DMS79 (cell line): ENCODE measurements around the gene FCHSD1.

Experiments
- DNase-seq: peaks from one replicate; lab custom pipeline; 2025; lab: John Stamatoyannopoulos, UW

Gene FCHSD1

DNA sequence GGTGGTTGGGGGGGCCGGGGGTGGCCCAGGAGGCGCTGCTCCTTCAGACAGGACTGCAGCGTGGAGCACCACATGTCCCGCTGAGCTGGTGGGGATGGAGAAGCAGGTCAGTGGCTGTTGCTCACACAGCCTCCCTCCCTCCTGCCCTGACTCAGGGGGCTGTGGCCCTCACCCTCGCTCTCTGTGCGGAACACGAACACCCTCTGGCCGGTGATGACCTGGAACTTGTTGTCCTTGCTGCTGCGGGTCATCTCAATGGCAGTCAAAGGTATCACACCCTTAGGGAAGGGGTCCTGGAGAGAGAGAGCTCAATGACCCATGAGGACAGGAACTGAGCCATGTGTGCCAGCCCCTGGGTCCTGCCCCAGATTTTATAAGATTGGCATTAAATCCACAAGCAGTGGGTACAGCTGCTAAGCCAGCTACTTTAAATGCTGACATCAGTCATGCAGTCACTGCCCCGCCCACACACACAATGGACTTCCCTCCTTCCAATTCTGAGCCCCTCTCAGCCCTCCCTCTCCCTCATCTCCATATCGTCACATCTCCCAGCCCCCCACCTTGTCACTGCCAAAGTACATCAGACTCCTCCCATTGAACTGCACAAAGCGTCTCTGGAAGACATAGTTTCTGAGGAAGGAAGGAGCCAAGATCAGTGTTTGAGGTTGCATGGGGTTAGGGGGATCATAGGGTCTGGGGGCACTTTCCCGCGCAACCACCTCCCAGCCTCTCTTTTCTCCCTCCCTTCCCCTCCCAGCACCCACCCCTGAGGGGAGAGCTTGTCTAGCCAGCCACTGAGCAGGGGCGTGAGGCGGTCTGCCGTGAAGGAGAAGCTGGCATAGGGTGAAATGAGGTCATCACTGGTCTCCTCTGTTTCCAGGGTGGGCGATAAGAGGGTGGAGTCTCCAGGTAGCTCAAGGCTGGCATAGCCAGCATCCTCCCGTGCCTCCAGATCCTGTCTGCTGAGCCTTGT, 21.9 kb upstream of the FCHSD1 start:
- peak; percentile 1 for DNase-seq

DNA sequence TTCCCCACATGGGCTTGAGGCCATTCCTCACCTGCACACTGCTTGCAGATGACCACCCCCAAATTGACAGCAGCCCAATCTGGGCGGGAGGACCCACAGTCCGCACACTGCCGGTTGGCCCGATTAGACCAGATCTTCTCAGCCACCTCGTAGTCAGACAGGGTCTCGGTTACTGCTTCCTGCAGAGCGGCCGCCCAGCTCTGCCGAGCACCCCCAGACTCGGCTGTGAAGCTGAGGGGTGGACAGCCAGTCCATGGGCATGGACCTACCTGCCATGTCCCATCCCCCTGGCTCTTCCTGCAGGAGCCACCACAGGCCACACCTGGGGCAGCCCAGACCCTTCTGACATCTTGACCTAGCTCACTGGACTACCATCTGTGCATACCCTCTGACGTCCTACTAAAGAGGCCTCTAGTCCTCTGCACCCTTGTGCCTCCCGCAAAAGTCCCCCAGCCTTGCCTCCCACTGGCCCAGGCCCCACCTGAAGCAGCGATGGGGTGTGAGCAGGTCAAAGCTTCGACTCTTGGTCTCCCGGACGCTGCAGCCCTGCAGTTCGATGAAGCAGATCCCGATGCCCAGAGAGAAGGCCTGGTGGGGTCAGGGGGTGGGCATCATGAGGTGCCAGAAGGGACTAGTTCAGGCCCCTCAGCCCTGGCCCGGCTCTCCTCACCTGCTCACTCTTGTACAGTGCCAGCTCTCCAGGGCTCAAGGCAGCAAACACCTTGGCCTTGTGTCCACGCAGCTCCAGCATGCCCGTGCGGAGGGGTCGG, 21.0 kb upstream of the FCHSD1 start:
- DNase-seq: no peak

DNA sequence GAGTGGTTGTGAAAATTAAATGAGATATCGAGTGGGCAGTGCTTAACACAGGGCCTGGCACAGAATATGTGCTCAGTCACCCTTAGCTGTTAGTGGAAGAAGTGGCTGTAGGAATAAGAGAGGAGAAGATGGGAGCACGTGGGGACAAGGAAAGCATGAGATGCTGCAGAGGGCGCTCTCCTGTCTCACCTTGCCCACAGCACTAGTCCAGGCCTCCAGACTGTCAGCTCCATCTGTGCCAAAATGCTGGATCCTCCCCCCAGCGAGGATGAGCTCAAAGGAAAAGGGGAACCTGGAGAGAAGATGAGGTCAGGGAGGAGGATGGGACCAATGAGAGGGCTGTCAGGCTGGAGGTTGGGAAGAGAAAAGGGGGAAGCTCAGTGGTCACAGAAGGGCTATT, 18.3 kb upstream of the FCHSD1 start:
- no peak for DNase-seq

DNA sequence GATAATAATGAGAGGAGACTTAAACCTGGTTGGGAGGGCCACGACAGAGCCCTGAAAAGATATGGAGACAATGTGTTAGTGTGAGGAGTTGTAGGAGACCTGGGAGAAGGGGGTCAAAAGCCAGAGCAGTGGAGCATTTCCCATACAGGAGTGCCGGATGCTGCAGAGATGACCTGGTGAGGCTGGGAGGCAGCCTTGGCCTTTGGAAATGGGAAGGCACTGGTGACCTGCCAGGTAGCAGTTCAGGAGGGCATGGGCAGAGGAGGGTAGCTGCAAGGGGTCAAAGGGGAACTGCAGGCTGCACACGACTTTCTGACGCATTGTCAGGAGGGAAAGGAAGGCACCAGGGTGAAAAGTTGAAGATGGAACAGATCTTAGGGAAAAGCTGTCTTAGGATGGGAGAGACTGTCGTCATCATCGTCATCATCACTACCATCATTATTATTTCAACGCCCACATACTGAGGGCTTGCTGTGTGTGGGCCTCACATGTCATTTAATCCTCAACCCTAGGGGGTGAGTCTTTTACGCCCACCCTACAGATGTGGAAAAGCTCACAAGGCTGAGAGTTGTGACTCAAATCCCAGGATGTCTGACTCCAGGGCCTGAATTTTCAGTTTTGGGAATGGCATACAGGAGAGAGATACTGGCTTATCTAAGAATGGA, 17.5 kb upstream of the FCHSD1 start:
- DNase-seq: no peak

DNA sequence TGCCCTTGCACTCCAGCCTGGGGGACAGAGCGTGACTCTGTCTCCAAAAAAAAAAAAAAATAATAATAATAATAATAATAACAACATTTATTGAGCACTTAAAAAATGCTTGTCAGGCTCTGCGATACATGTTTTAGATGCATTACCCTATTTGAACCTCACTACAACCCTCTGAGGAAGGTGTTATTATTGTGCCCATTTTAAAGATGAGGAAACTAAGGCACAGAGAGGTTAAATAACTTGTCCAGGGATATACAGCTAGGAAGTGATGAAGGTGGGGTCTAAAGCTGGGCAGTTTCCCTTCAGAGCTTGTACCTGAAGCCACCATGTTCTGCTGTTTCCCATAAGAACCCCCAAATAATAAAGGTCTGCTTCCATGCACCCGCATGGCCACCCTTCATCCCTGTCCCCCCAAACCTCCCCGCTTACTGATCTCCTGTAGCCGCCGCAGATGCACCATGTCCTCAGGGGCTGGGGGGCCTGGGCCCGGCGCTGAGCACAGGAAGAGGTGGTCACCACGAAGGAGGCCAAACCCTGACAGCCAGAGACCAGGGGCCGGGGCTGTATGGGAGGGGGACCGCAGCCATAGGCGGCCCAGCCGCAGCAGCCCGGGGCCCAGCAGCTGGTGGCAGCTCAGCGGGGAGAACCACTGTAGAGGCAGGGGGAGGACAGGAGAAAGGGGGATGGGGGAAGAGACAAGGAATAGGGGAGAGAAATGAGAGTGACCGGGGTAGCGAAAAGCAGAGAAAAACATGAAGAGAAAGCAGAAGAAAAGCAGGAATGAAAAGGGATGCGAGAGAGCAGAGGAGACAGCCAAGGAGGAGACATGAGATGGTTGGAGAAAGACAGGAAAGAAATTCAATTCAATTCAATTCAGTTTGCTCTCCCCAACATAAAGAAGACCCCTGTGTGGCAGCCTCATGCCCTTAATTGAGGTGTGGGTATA, 15.1 kb upstream of the FCHSD1 start:
- DNase-seq: no peak

DNA sequence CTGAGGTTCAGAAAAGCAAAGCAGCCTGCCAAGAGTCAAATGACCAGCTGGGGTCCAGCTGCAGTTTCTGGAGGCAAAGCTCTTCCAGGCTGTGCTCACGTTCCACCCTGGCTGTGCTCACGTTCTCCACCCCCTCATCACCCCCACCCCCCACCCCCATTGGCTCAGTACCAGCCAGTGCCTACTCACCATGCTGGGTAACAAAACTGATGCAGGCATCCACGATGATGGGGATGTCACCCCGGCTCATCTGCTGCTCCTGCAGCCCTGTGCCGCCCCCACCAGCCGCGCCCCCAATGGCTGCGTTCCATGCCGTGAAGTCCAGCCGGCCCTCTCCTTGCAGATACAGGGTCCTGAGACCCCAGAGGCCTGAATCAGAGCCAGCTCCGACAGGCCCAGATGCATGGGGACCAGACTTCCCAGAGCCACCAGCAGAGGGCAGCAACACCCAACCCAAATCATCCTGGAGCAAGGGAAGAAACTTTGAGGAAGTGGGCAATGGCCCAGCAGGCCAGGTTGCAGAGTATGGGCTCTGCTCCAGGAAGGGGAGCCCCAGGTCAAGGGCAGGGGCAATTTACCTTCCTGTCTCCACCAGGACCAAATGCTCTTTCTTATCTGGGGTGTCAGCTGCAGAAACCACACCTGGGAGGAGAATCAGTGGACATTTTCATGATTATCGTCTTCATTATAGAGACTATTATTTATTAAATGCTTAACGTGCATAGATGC, 13.7 kb upstream of the FCHSD1 start:
- DNase-seq: peak; percentile 12

DNA sequence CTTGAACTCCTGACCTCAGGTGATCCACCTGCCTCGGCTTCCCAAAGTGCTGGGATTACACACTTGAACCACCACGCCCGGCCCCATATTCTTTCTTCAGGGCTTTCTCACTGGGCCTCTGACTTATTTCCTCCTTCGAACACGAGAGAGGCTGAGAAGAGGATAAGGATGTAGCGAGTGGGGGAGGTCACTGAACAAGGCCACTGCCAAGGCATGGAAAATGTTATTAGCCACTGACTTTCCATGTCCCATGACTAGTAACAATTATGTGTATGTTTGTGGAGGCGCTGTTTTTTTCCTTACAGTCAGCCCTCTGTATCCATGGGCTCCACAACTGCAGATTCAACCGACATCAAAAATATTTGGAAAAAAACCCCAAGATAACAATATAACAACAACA, 12.3 kb upstream of the FCHSD1 start:
- DNase-seq: no peak

DNA sequence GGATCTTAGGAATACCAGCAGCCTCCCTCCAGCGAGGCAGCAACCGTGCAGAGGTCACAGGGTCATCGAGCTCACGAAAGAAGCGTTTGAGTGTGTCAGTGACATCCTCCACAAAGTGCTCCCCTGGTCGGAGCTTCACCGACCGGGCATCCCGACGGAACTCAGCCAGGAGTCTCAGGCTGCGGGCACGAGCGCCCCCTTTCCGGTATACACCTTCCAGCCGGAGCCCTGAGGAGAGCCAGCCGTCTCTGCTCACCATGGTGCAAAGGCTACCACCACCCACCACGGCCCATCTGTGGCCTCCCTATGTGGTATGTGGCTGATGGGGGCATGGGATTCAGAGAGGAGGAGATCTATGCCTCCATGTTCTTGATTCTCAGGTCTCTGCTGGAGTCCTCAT, 10.8 kb upstream of the FCHSD1 start:
- DNase-seq: no peak

DNA sequence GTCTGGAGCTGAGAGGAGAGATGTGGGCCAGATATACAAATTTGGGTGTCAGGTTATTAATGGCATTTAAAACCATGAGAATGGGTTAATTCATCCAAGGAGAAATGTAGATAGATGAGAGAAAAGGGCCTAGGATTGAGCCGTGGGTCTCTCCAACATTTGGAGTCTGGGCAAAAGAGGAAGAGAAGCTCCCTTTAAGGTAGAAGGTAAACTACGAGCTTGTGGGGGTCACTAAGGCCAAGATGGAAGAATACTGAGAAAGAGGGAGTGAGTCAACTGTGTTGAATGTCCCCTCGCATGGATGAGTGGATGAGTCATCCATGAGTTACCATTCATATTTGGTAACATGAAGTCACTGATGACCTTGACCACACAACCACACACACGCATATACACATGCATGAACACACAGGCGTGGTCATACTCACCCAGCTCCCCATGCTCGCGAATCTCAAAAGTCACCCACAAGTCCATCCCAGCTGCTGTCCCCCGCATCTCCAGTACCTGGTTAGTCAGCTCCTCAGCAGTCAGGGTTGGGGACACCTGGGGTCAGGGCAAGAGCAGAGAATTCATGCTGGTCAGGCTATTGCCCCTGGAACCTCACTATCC, 6.8 kb upstream of the FCHSD1 start:
- DNase-seq: no peak

DNA sequence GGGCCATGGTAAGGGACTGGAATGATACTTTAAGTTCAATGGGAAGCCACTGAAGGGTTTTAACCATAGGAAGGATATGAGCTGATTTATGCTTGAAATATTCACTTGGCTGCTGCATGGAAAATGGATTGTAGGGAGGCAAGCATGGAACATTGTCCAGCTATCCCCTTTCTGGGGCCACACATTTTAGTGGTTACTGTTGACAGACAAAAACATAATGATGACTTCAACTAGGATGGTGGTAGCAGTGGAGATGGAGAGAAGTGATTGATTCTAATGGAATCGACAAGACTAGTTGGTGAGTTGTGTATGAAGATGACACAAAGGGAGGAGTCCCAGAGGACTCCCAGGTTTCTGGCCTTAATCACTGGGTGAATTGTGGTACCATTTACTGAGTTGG, 6.2 kb upstream of the FCHSD1 start:
- no peak for DNase-seq

DNA sequence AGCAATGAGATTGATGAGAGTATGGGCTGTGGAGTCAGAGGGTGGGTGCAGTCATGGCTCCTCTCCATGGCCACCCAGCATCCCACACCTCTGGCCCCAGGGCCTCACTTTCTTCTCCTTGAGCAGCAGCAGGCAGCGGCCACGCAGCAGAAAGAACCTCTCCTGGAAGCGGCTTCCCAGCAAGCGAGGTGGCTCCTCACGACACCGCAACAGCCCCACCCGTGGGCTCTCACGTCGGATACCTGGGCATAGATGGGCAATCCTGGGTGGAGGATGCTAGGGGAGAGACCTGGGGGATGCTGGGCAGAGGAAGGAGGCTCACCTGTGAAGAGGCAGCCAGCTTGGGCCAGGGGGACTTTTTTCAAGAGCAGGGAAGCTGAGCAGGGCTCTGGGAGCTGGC, 5.2 kb upstream of the FCHSD1 start:
- DNase-seq: no peak

DNA sequence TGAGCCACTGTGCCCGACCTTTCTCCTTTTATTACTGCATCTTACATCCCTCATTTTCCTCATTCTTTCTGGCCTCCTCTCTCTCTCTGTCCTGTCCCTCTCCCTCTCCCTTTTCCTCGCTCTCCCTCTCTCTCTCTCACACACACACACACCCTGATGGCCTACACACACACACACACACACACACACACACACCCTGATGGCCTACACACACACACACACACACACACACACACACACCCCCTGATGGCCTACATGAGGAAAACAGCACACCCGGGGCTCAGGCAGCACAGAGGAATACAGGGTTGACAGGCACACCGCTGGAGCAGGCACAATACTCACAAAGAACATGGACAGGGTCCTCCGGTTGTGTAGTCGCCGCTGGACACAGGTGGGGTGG, 3.8 kb upstream of the FCHSD1 start:
- no peak for DNase-seq

DNA sequence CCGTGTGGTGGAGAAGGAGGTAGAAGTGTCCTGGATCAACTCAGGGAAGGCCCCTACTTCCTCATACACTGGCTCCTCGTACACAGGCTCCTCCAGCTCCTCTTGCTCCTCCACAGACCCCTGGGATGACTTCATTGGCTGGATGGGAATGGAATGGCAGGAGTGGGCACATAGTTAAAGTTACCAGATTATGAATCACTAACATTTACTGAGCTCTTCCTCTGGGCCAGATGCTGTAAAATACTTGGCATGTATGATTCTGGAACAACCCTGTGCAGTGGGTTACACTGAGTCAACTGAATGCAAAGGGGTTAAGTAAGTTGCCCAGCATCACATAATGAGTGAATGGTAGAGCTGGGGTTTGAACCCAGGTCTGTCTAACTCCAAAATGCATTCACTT, 3.1 kb upstream of the FCHSD1 start:
- no peak for DNase-seq

DNA sequence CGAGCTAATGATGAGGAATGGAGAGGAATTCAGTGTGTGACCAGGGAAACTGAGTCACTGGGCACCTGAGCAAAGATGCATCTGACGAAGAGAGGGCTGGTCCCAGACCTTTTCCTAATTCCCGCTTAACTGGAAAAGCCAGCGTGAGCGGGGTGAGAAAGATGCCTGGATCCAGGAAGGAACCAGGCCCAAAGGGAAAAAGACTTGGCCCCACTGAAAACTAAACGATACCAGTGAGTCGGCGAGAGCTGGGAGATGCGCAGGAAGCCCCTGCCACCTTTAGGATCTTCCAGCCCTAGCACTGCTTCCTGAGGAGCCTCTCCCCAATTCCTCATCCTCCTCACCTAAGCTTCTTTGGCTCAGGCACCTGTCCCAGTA, 499 bp upstream of the FCHSD1 start:
- DNase-seq: no peak

DNA sequence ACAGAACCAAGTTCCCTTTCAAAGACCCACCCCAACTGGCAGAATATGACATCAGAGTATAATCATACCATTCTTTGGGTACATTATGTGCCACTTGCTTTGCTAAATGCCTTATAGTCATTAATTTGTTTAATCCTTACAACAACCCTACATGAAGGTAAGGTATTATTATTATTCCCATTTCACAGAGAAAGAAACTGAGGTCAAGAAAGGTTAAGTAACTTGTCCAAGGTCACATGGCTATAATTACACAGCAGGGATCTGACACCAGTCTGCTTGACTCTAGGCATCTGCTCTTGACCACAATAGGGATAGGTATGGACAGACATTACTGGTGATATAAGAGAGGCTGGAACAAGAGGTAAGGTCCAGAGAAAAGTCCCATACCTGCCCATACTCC, 1.2 kb downstream of the FCHSD1 start:
- DNase-seq: no peak

DNA sequence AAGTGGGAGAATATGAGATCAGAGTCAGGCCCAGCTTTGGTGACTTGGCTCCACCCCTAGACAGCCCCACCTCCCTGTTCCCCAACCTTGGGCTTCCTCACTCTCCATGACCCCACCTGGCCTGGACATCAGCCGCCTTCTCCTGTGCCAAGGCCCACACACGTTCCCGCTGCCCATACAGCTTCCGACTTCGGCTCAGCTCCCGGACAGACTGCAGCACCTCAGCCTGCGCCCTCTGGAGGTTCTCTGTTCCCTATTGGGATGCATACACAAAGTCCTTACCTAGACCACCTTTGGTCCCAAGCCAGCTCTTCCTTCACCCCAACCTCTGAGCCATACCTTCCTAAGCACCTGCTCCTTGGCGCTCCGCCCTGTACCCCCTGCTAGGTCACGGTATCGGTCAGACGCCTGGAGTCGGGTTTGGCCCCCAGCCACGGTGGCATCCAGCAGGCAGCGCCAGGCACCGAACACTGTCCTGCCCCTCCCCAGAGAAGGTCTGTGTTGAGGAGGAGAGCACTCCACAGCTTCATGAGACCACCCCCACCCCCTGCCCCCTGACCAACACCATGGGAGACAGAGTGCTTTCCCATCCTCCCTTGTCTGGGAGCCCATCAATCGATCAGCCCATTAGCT, 2.0 kb downstream of the FCHSD1 start:
- DNase-seq: no peak

DNA sequence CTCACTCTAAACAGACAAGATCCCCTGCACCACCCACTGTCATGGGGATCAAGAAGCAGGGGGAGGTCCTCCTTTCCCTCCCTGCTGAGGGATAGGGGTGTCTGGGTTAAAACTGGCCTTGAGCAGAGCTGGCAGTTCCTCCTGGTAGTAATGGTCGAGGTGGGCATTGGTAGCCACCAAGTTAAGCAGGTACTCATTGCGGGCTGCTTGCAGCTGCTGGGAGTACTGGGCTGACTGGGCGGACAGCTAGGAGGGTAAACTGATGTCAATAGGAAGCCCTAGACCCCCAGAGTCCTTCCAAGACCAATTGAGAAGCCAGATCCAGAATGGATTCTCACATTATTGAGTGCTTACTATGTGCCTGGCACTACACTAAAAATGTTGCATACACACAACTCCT, 3.4 kb downstream of the FCHSD1 start:
- DNase-seq: no peak

DNA sequence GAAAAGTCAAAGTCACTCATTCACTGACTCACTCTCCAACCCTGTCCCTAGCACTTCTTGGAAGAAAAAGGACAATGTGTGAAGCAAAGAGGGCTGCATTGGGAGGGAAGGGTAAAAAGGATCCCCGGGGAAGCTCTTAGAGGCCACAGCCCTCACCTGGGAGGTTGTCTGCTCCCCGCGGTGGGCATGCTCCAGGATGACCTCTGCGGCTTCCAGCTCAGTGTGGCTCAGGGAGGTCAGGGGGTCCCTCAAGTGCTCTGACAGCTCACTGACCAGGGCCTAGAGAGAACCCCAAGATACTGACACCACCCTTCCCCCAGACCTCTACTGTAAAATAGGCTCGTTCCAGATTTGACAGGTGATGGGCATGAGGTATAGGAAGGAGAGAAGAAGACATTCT, 4.0 kb downstream of the FCHSD1 start:
- DNase-seq: no peak

DNA sequence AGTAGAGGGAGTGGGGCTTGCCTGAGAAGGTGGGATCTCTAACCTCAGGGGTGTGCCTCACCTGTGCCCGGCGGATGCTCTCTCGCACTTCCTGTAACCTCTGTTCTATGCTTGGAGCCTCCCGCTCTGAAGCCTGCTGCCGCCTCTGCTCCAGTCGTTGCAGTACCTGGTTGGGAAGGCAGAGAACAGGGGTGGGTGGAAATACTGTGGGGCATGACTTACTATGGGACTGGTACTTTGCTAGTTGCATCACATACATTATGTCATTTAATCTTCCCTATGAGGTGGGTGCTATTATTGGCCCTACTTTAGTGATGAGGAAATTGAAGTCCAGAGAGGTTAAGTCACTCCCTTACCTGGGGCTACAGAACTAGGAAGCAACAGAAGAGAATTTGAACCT, 5.2 kb downstream of the FCHSD1 start:
- DNase-seq: no peak

DNA sequence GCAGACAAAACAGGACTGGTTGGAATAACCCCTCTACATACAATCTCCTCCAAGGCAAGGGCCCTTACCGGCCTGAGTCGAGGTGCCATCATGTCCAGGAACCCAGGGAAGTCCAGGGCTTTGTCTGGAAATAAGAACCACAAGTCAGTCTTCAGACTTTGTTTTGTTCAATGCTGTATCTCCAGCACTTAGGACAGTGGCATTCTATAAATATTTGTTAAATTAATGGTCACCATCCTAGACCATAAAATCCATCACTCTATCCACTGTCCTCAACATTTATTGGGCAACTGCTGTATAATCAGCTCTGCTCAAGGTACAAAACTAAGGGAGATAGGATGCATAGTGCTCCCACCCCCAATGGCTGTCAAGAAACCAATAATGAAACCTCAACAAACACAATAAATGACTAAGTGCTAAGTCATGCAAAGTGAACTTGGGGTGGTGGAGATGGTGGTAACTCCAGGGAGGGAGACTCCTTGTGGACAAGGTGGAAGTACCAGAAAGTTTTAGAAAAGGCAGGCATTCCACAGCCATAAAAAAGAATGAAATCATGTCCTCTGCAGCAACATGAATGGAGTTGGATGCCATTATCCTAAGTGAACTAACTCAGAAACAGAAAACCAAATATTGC, 9.5 kb downstream of the FCHSD1 start:
- no peak for DNase-seq
